ENCODE data around the gene FOXO3B.
"Not testable (repeated sequence)": the region's sequence is repeated elsewhere in the genome, so short reads cannot be mapped to it uniquely, and the experiment has no call there.

- TF ChIP-seq CTCF (IDR thresholded peaks at IDR 0.05; ENCODE audit: low read depth, low read length, missing input control); EGR1 (IDR thresholded peaks at IDR 0.05; ENCODE audit: low read depth in 2 of 2); JUND (IDR thresholded peaks at IDR 0.05); GABPA (IDR thresholded peaks at IDR 0.05 in 1 of 2, conservative IDR thresholded peaks at IDR 0.05 in 1 of 2): not testable (repeated sequence)
Measured at GRCh38 chr17:18718643-18719427, 36.7 kb upstream of the FOXO3B start.

Data from liver (tissue), 3 donors.